Activated CD4-positive, alpha-beta T cell treated with anti-CD3 and anti-CD28 coated beads, Interleukin-2, amount 50 U/mL, for 24 hours (primary cell): Measurements from ENCODE around the gene GNB1L.
"Not testable (repeated sequence)": the region's sequence is repeated elsewhere in the genome, so short reads cannot be mapped to it uniquely, and the experiment has no call there.

Experiments
- DNase-seq, 2 donors: peaks; one replicate each; pipeline ENCODE4 v3.0.0-alpha.2; 2020; ENCODE audit warnings: low read depth in 1 of 2, low spot score in 1 of 2

GNB1L gene

GRCh38 chr22:19799322-19800190 is 55.1 kb downstream of the GNB1L start:
- DNase-seq = no peak

GRCh38 chr22:19798891-19799293 is 55.8 kb downstream of the GNB1L start:
- DNase-seq = no peak

- DNase-seq = no peak
These were observed 56.5 kb downstream of the GNB1L start for GRCh38 chr22:19798003-19798665.

GRCh38 chr22:19797086-19798002 is 57.3 kb downstream of the GNB1L start:
- DNase-seq = no peak

GRCh38 chr22:19796160-19796559 is 58.5 kb downstream of the GNB1L start:
- no peak for DNase-seq

- DNase-seq = no peak
These were observed 59.1 kb downstream of the GNB1L start for GRCh38 chr22:19795617-19796008.

GRCh38 chr22:19793661-19794310 is 60.9 kb downstream of the GNB1L start:
- DNase-seq = no peak

- DNase-seq = no peak
These were observed 61.5 kb downstream of the GNB1L start for GRCh38 chr22:19793161-19793560.

GRCh38 chr22:19792383-19792896 is 62.2 kb downstream of the GNB1L start:
- DNase-seq = not testable (repeated sequence)

- DNase-seq = no peak
These were observed 62.8 kb downstream of the GNB1L start for GRCh38 chr22:19791894-19792293.

- DNase-seq = no peak
These were observed 63.4 kb downstream of the GNB1L start for GRCh38 chr22:19791243-19791642.

- no peak for DNase-seq
These were observed 64.8 kb downstream of the GNB1L start for GRCh38 chr22:19789828-19790227.

- DNase-seq = no peak
These were observed 65.3 kb downstream of the GNB1L start for GRCh38 chr22:19789406-19789805.

- DNase-seq = no peak
These were observed 65.9 kb downstream of the GNB1L start for GRCh38 chr22:19788661-19789225.

- DNase-seq = no peak
These were observed 66.9 kb downstream of the GNB1L start for GRCh38 chr22:19787849-19788141.

- DNase-seq = no peak
These were observed 67.5 kb downstream of the GNB1L start for GRCh38 chr22:19786959-19787848.

GRCh38 chr22:19786264-19786585 is 68.4 kb downstream of the GNB1L start:
- DNase-seq = no peak

GRCh38 chr22:19785461-19786263 is 69.0 kb downstream of the GNB1L start:
- no peak for DNase-seq
